VCaP (cell line): ENCODE data around the gene NGLY1.

Source experiments
- H3K27ac ChIP-seq: fragments of 450-650 bp; 2 replicates; pipeline ENCODE4 v1.5.1; 2017
- CTCF ChIP-seq: fragments of 450-650 bp; conservative IDR thresholded peaks from 2 replicates; pipeline ENCODE4 v1.5.1; 2017; ENCODE audit warnings: mild to moderate bottlenecking, moderate library complexity

The NGLY1 gene

DNA sequence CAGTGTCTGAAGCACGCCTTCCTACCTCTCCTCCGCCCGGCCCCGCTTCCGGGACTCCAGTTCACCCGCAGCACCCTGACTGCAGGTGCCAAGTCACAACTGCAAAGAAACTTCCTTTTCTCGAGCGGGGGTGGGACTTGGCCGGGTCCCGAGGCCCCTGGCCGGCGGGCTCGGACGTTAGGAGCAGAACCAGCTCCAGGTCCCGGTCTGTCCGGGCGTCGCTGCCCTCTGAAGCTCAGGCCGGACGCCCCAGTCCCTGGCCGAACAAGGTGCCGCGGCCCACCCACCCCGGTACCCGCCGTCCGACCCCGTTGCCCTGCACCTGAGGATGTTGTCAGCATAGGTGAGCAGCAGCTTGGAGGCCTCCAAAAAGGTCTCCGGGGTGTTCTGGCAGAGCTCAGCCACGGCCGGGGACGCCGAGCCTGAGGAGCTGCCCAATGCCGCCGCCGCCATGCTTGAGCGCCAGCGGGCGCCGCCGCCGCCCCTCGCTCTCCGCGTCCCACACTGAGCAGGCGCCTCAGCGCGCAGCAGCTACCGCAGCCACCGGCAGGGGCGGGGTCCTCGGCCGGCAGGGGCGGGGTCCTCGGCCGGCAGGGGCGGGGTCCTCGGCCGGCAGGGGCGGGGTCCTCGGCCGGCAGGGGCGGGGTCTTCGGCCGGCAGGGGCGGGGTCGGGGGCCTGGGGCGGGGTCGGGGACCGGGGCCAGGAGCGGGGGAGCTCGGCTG, at the start of gene NGLY1:
TSS of gene NGLY1 (minus strand) at position 506 of the 723 bp plus-strand sequence. CDS start at position 453, 53 bp downstream.
- H3K27ac ChIP-seq = peak within 1 kb of the TSS; percentile 87
- TF ChIP-seq CTCF = 0 out of 2 replicates have a peak, but pooled peaks have one; percentile 21

- peak; percentile 74 for TF ChIP-seq CTCF
- peak overlapping the region; percentile 20; the same call in 1 of the 2 replicates for H3K27ac ChIP-seq
Observed at GRCh38 chr3:25831578-25831977, 48.3 kb upstream of the NGLY1 start.

DNA sequence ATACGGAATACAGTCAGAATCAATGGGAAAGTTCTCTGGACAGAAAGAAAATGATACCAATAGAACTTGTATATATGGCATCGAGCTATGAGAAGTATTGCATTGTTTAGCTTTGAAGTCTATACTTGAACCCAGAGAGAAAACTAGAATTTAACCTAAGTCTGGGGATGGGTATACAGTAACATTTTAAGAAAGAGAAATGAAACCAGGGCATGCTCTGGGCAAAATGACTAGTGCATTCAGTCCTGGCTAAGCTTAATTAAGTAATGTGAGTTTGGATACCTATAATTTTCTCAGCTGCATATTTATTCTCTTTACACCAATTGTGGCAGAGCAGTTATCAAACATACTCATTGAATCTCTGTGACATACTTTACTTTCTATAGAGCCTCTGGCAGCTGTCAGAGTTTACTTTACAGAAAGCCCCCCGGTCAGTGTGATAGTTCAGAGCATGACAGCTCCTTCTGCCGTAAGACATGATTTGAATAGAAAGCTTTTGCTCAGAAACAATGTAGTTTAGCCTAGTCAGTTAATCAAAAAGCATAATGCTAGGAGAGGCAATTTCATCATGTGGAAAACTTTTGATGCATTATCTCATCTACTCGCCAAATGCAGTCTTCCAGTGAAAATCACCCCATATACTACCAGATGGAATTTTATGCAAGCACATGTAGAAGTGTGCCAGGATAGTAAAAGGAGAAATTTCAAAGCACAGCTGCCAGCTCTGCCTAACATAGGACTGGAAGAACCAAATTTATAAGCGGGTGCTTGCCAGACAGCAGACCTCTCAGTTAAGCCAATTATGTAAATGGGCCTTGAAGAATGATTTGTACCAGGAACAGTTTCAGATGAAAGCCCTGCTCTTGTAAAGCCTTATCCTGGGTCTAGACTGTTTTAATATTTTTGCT, 47.4 kb upstream of the NGLY1 start:
- H3K27ac ChIP-seq = peak overlapping the region; percentile 20; the same call in 1 of the 2 replicates
- no peak for TF ChIP-seq CTCF

GRCh38 chr3:25826510-25826909, 43.3 kb upstream of the NGLY1 start:
- H3K27ac ChIP-seq = no peak overlapping the region
- no peak for TF ChIP-seq CTCF

DNA sequence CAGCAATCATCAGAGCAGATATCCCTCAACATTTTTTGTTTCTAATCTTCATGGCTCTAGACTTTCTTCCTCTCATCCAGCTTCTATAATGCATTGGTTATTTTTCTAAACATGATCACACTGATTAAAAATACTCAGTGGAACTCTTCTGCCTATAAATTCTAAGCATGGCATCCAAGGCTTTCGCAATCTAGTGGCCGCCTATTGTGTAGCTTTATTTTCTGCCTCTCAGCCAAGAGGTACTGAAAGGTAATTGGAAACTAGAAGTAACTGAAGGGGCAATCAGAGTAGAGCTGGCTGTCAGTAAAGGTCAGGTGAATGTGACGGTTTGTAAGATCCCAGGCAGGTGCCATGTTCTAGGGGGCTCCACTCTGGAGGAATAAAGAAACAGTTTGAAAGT, 40.1 kb upstream of the NGLY1 start:
- TF ChIP-seq CTCF = no peak
- no peak overlapping the region for H3K27ac ChIP-seq

GRCh38 chr3:25821746-25822573, 38.7 kb upstream of the NGLY1 start:
- H3K27ac ChIP-seq = no peak overlapping the region

More at GRCh38 chr3:25821746-25822573, 38.7 kb upstream of the NGLY1 start:
- no peak for TF ChIP-seq CTCF
